ENCODE results near the gene SNPH.
"Not testable (repeated sequence)": the region's sequence is repeated elsewhere in the genome, so short reads cannot be mapped to it uniquely, and the experiment has no call there.

Gene SNPH

GRCh38 chr20:1343446-1344124 lies 77.5 kb downstream of the SNPH start:
- not testable (repeated sequence) for H3K79me2 ChIP-seq (ENCODE audit: control insufficient read depth, insufficient read depth, low read length, unreplicated experiment); H2AFZ ChIP-seq (ENCODE audit: low read length, unreplicated experiment); H3K27me3 ChIP-seq (ENCODE audit: insufficient read depth, low read length)
- Histone ChIP-seq H3K4me3 (ENCODE audit: low read depth, low read length) (peak overlapping the region; percentile 40), H3K4me1 (ENCODE audit: control insufficient read depth, insufficient read depth, low read length, unreplicated experiment) (peaks cover 40% of the 10 kb centered on the region), H3K36me3 (ENCODE audit: insufficient read depth, low read length) (peaks cover 10% of the 10 kb centered on the region), H3K27ac (ENCODE audit: low read depth, low read length) (peak overlapping the region; percentile 91)

GRCh38 chr20:1345030-1345755 lies 79.1 kb downstream of the SNPH start:
- H3K4me3 ChIP-seq (ENCODE audit: low read depth, low read length): no peak overlapping the region
- peaks cover 40% of the 10 kb centered on the region for H3K4me1 ChIP-seq (ENCODE audit: control insufficient read depth, insufficient read depth, low read length, unreplicated experiment)
- H3K36me3 ChIP-seq (ENCODE audit: insufficient read depth, low read length): peaks cover 10% of the 10 kb centered on the region
- no peak overlapping the region for H2AFZ ChIP-seq (ENCODE audit: low read length, unreplicated experiment)
- no peaks in the 10 kb centered on the region for H3K27me3 ChIP-seq (ENCODE audit: insufficient read depth, low read length)
- H3K27ac ChIP-seq (ENCODE audit: low read depth, low read length): peak overlapping the region; percentile 91
- H3K79me2 ChIP-seq (ENCODE audit: control insufficient read depth, insufficient read depth, low read length, unreplicated experiment): peaks cover 4% of the 10 kb centered on the region

DNA sequence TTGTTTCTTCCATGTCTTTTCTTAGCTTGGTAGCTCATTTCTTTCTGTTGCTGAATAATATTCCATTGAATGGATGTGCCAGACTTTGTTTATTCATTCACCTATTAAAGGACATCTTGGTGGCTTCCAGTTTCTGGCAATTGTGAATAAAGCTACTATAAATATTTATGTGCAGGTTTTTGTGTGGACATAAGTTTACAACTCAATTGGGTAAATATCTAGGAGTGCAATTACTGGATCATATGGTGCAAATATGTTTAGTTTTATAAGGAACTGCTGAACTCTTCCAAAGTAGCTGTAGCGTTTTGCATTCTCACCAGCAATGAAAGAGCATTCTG lies 79.6 kb downstream of the SNPH start:
- no peak overlapping the region for H3K4me3 ChIP-seq (ENCODE audit: low read depth, low read length)
- H3K79me2 ChIP-seq (ENCODE audit: control insufficient read depth, insufficient read depth, low read length, unreplicated experiment): peaks cover 4% of the 10 kb centered on the region
- peaks cover 13% of the 10 kb centered on the region for H3K36me3 ChIP-seq (ENCODE audit: insufficient read depth, low read length)
- no peak overlapping the region for H3K27ac ChIP-seq (ENCODE audit: low read depth, low read length)
- H2AFZ ChIP-seq (ENCODE audit: low read length, unreplicated experiment): no peak overlapping the region
- H3K4me1 ChIP-seq (ENCODE audit: control insufficient read depth, insufficient read depth, low read length, unreplicated experiment): peaks cover 40% of the 10 kb centered on the region
- H3K27me3 ChIP-seq (ENCODE audit: insufficient read depth, low read length): no peaks in the 10 kb centered on the region

DNA sequence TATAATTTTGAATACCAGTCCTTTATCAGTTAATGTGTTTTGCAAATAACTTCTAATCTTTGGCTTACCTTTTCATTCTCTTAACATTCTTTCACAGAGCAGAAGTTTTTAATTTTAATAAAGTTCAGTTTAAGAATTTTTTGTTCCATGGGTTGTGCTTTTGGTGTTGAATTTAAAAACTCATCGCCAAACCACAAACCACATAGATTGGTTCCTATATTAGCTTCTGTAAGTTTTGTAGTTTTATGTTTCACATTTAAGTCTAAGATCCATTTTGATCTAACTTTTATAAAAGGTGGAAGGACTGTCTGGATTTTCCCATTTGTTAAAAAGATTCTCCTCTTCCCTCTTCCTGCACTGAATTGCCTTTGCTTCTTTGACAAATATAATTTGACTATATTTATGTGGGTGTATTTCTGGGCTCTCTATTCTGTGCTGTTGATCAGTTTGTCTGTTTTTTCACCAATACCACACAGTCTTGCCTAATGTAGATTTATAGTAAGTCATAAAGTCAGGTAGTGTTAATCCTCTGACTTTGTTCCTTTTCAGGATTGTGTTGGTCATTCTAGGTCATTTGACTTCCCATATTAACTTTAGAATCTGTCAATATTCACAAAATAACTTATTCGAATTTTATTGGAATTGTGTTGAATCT lies 80.3 kb downstream of the SNPH start:
- no peak overlapping the region for H3K27ac ChIP-seq (ENCODE audit: low read depth, low read length)
- H3K4me1 ChIP-seq (ENCODE audit: control insufficient read depth, insufficient read depth, low read length, unreplicated experiment): peaks cover 37% of the 10 kb centered on the region
- peaks cover 17% of the 10 kb centered on the region for H3K36me3 ChIP-seq (ENCODE audit: insufficient read depth, low read length)
- H3K79me2 ChIP-seq (ENCODE audit: control insufficient read depth, insufficient read depth, low read length, unreplicated experiment): peaks cover 4% of the 10 kb centered on the region
- H3K4me3 ChIP-seq (ENCODE audit: low read depth, low read length): no peak overlapping the region
- no peak overlapping the region for H2AFZ ChIP-seq (ENCODE audit: low read length, unreplicated experiment)
- H3K27me3 ChIP-seq (ENCODE audit: insufficient read depth, low read length): no peaks in the 10 kb centered on the region

DNA sequence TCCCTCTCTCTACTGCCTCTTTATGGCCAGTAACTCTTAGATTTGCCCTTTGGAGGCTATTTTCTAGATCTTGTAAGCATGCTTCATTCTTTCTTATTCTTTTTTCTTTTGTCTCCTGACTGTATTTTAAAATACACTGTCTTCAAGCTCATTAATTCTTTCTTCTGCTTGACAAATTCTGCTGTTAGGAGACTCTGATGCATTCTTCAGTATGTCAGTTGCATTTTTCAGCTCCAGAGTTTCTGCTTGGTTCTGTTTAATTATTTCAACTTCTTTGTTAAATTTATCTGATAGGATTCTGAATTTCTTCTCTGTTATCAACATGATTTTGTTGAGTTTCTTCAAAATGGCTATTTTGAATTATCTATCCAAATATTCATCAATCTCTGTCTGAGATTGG lies 87.9 kb downstream of the SNPH start:
- H2AFZ ChIP-seq (ENCODE audit: low read length, unreplicated experiment): no peak overlapping the region
- H3K27ac ChIP-seq (ENCODE audit: low read depth, low read length): no peak overlapping the region
- H3K79me2 ChIP-seq (ENCODE audit: control insufficient read depth, insufficient read depth, low read length, unreplicated experiment): peaks cover 7% of the 10 kb centered on the region
- H3K27me3 ChIP-seq (ENCODE audit: insufficient read depth, low read length): no peaks in the 10 kb centered on the region
- H3K4me3 ChIP-seq (ENCODE audit: low read depth, low read length): no peak overlapping the region
- no peaks in the 10 kb centered on the region for H3K4me1 ChIP-seq (ENCODE audit: control insufficient read depth, insufficient read depth, low read length, unreplicated experiment)
- peaks cover 37% of the 10 kb centered on the region for H3K36me3 ChIP-seq (ENCODE audit: insufficient read depth, low read length)

DNA sequence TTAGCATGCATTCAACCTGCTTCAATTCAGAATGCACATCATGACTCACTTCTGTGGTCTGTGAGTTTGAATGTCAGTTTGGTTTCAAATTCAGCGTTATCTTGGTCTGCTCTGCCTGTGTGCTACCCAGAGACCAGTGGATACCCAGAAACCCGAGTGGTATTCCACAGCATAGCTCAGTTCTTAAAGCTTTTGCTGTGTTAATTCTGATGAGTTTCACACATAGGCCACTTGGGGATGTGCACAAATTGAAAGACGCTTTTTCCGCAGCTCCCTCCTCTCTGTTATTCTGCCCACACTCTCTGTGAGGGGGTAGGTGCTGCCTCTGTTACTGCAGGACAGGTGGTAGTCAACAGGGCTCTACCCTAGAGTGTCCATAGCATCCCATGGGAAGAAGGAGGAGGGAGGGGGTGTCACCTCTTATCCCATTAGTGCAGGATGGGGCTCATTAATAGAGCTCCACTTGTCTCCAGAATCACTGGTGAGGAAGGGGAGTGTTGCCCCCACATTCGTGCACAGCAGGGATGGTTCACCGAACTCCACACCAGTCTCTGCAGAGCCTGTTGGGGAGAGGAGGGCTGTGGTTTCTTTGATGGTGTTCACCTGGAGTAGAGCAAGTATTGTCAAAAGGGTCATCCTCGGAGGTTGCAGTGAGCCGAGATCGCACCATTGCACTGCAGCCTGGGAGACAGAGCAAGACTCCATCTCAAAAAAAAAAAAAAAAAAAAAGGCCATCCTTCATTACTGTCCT lies 92.0 kb downstream of the SNPH start:
- Histone ChIP-seq H3K4me1 (ENCODE audit: control insufficient read depth, insufficient read depth, low read length, unreplicated experiment) (no peaks in the 10 kb centered on the region), H3K79me2 (ENCODE audit: control insufficient read depth, insufficient read depth, low read length, unreplicated experiment) (peaks cover 9% of the 10 kb centered on the region), H3K4me3 (ENCODE audit: low read depth, low read length) (no peak overlapping the region), H2AFZ (ENCODE audit: low read length, unreplicated experiment) (no peak overlapping the region), H3K27me3 (ENCODE audit: insufficient read depth, low read length) (no peaks in the 10 kb centered on the region), H3K36me3 (ENCODE audit: insufficient read depth, low read length) (peaks cover 42% of the 10 kb centered on the region), H3K27ac (ENCODE audit: low read depth, low read length) (no peak overlapping the region)
